Measurements from ENCODE around the gene SLC6A17.

The SLC6A17 gene

DNA sequence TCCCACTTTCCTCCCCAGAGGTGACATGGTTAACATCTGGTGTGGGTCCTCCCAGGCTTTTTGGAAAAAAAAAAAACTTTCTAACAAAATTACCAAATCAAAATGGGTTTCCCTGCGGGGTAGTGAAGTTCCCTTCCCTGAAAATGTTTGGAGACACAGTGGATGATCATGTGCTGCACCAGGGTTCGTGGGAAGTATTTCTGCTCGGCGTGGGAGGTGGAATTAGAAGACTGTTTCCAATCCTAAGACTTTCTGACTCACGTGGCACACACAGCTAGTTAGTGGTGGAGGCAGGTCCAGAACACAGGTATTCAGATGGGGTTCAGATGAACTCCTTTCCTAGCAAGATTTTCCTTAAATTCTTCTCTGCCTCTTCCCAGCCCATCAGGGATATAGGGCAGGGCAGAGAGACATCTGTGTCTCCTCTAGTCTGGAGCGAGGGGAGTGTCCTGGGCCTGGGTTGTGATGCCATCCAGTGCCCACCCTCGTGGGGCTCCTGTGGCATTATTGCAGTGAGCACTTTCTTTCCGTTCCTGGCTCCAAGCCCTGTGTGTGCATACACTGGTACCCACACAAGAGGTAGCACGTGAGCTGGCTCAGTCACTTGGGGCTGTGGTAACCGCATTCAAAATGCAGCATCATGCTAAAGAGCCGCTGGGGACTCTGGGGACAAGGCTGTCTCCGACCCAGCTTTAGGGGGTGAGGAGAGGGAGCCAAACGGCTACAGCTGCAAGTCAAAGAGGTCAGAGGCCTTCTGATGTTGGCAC is 87.3 kb downstream of the SLC6A17 start:
- H3K27ac ChIP-seq = no peak overlapping the region
- no peak overlapping the region for H3K4me3 ChIP-seq (ENCODE audit: low read depth, low read length)
- H3K9me3 ChIP-seq (ENCODE audit: control insufficient read depth, low read length) = no peaks in the 10 kb centered on the region
- no peaks in the 10 kb centered on the region for H3K4me1 ChIP-seq
- H2AFZ ChIP-seq = no peak overlapping the region
- H3K4me2 ChIP-seq (ENCODE audit: low read length) = no peak overlapping the region
- no peak overlapping the region for H3K9ac ChIP-seq
- H3K36me3 ChIP-seq (ENCODE audit: control insufficient read depth, insufficient read depth, low read length) = no peaks in the 10 kb centered on the region
- H3K27me3 ChIP-seq (ENCODE audit: control insufficient read depth, insufficient read depth, low read length) = no peaks in the 10 kb centered on the region
- H3K79me2 ChIP-seq = no peaks in the 10 kb centered on the region
- TF ChIP-seq, protein P1, sequence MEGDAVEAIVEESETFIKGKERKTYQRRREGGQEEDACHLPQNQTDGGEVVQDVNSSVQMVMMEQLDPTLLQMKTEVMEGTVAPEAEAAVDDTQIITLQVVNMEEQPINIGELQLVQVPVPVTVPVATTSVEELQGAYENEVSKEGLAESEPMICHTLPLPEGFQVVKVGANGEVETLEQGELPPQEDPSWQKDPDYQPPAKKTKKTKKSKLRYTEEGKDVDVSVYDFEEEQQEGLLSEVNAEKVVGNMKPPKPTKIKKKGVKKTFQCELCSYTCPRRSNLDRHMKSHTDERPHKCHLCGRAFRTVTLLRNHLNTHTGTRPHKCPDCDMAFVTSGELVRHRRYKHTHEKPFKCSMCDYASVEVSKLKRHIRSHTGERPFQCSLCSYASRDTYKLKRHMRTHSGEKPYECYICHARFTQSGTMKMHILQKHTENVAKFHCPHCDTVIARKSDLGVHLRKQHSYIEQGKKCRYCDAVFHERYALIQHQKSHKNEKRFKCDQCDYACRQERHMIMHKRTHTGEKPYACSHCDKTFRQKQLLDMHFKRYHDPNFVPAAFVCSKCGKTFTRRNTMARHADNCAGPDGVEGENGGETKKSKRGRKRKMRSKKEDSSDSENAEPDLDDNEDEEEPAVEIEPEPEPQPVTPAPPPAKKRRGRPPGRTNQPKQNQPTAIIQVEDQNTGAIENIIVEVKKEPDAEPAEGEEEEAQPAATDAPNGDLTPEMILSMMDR (IDR thresholded peaks at IDR 0.05) = no peak

DNA sequence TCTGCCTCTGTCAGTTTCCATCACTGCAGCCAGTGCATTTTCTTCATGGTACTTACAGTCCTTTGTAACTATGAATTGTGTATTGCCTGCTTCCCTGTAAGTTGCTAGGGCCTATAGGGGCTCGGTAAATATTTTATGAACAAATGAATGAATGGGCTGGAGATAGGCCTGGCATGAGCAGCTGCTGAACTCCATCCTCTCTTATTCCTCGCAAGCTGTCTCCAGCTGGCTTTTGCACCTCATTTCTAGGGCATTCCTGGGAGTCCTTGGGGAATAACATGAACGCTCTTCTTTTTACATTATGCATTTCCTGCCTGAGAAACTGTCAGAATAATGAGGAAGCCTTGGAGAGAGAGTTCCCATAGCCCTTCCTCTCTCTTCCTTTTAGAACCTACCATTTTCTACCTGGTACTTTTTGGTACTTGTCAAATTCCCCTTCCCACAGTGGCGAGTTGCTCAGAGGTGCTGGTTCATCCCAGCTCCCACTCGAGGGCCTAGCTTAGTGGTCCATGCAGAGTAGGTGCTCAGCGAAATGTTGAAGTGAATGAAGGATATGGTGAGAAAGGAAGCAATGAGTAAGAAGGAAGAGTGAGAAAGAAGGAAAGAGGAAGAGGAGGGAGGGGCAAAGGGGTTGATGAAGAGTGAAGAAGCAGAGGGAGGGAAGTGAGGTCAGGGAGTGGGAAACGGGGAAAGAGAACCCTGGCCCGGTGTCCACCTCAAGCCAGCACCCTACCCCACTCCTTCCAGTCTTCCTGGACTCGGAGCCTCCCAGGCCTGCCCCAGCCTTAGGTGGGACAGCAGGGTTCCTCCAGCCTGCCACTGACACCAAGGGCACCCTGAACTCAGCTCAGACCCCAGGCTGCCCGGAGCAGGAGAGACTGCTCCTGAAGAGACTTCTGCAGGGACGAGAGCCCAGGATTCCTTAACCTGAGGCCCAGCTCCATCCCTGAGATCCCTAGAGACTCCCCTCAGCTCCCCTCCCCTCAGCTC is 89.4 kb downstream of the SLC6A17 start:
- Histone ChIP-seq H3K4me3 (ENCODE audit: low read depth, low read length) (no peak overlapping the region), H2AFZ (no peak overlapping the region), H3K27ac (no peak overlapping the region), H3K4me2 (ENCODE audit: low read length) (no peak overlapping the region), H3K36me3 (ENCODE audit: control insufficient read depth, insufficient read depth, low read length) (no peaks in the 10 kb centered on the region), H3K9ac (no peak overlapping the region), H3K27me3 (ENCODE audit: control insufficient read depth, insufficient read depth, low read length) (no peaks in the 10 kb centered on the region), H3K4me1 (no peaks in the 10 kb centered on the region), H3K79me2 (no peaks in the 10 kb centered on the region), H3K9me3 (ENCODE audit: control insufficient read depth, low read length) (no peaks in the 10 kb centered on the region)
- TF ChIP-seq, protein P1 (IDR thresholded peaks at IDR 0.05) = no peak

DNA sequence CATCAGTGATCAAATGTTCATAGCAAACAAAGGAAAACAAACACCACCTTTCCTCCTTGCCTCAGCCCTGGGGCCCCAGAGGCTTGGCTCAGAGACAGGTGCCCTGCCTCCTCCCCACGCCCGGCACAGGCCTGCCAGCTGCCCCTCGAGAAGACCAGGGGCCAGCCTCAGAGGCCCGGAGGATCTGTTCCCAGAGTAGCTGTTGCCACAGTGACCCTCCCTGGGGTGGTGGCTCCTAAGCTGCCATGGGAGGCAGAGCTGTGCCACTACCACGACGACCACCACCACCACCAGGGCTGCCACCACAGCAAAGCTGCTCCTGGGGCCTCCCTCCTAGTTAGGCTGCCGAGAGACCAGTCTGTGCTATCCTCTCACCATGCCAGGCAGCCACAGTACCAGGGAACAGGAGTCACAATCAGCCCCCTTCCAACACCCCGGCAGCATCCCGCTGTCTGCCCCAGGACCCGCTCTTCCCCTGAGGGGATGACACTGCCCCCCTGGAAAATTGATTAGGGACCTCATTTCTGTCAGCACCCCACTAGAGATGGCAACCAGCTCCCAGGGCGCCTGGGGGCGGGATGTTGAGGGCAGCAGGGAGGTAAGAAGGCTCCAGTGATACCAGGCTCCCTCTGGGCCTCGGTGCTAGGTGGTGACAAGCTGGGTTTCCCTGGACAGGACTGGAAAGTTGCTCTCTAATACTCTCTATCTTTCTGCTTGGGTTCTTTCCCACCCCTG is 90.3 kb downstream of the SLC6A17 start:
- H3K9me3 ChIP-seq (ENCODE audit: control insufficient read depth, low read length) = no peaks in the 10 kb centered on the region
- no peak overlapping the region for H3K9ac ChIP-seq
- H2AFZ ChIP-seq = no peak overlapping the region
- no peak overlapping the region for H3K4me2 ChIP-seq (ENCODE audit: low read length)
- TF ChIP-seq, protein P1 (IDR thresholded peaks at IDR 0.05) = no peak
- no peaks in the 10 kb centered on the region for H3K79me2 ChIP-seq
- H3K4me3 ChIP-seq (ENCODE audit: low read depth, low read length) = no peak overlapping the region
- H3K4me1 ChIP-seq = no peaks in the 10 kb centered on the region
- no peak overlapping the region for H3K27ac ChIP-seq
- H3K27me3 ChIP-seq (ENCODE audit: control insufficient read depth, insufficient read depth, low read length) = no peaks in the 10 kb centered on the region
- H3K36me3 ChIP-seq (ENCODE audit: control insufficient read depth, insufficient read depth, low read length) = no peaks in the 10 kb centered on the region

DNA sequence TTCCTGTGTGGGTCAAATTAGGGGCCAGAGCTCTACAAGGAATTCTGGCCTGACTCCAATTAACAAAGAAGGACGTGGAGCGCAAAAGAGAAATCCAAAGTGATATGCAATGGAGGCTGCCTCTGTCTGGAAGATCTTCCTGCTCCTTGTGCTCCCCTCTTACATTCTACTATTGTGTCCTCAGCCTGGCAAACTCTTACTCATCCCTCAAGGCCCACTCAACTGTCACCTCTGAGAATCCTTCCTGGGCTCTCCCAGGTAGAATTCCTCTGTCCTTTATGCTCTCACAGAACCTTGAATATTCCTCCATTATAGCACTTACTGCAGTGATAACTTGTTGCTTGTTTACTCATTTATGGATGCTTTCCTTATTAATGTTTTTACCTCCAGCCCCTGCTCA is 91.2 kb downstream of the SLC6A17 start:
- no peak overlapping the region for H3K4me2 ChIP-seq (ENCODE audit: low read length)
- H3K9me3 ChIP-seq (ENCODE audit: control insufficient read depth, low read length) = no peaks in the 10 kb centered on the region
- H3K79me2 ChIP-seq = no peaks in the 10 kb centered on the region
- no peak overlapping the region for H3K9ac ChIP-seq
- no peak overlapping the region for H3K27ac ChIP-seq
- TF ChIP-seq, protein P1 (IDR thresholded peaks at IDR 0.05) = no peak
- no peaks in the 10 kb centered on the region for H3K4me1 ChIP-seq
- no peak overlapping the region for H2AFZ ChIP-seq
- no peak overlapping the region for H3K4me3 ChIP-seq (ENCODE audit: low read depth, low read length)
- no peaks in the 10 kb centered on the region for H3K36me3 ChIP-seq (ENCODE audit: control insufficient read depth, insufficient read depth, low read length)
- H3K27me3 ChIP-seq (ENCODE audit: control insufficient read depth, insufficient read depth, low read length) = no peaks in the 10 kb centered on the region
